Measurements from ENCODE around the gene KPNA2. TPM values are rescaled to one million over a fixed set of nuclear protein-coding genes. Genes with fewer than 3 reads are reported as not detected.

The KPNA2 gene
- total and polyA plus RNA-seq, 2 of the 13 experiments (the other 11 are each of a cell fraction or from before 2014, with no cell fraction given) = 111 to 305 TPM

- TF ChIP-seq PRDM4 (CRISPR knock-in tag; IDR thresholded peaks at IDR 0.05; ENCODE audit: borderline replicate concordance) (no peak), NFRKB (IDR thresholded peaks at IDR 0.05) (no peak), TEAD3 (CRISPR knock-in tag; optimal IDR thresholded peaks at IDR 0.05; ENCODE audit: borderline replicate concordance) (peak; percentile 92), BORCS8-MEF2B (CRISPR knock-in tag; IDR thresholded peaks at IDR 0.05) (peak; percentile 93), NKX3-1 (CRISPR knock-in tag; IDR thresholded peaks at IDR 0.05) (peak; percentile 98), DMAP1 (CRISPR knock-in tag; IDR thresholded peaks at IDR 0.05) (peak; percentile 91), TRAFD1 (CRISPR knock-in tag; IDR thresholded peaks at IDR 0.05; ENCODE audit: borderline replicate concordance) (peak; percentile 77; the same call in 1 of the 2 replicates), ZNF674 (CRISPR knock-in tag; IDR thresholded peaks at IDR 0.05; ENCODE audit: low read depth) (0 out of 2 replicates have a peak, but pooled peaks have one; percentile 6), AHDC1 (CRISPR knock-in tag; IDR thresholded peaks at IDR 0.05; ENCODE audit: borderline replicate concordance) (peak; percentile 6; the same call in 1 of the 2 replicates), MAX (IDR thresholded peaks at IDR 0.05) (peak; percentile 90), U2AF1 (optimal IDR thresholded peaks at IDR 0.05; ENCODE audit: low read depth, low read length) (no peak), ZNF251 (CRISPR knock-in tag; IDR thresholded peaks at IDR 0.05) (no peak), ZNF704 (CRISPR knock-in tag; IDR thresholded peaks at IDR 0.05; ENCODE audit: borderline replicate concordance) (peak; percentile 93; the same call in 1 of the 2 replicates), MTA3 (CRISPR knock-in tag; IDR thresholded peaks at IDR 0.05) (no peak), FOXP4 (CRISPR knock-in tag; IDR thresholded peaks at IDR 0.05) (peak; percentile 85)
Observed at GRCh38 chr17:68019675-68020408, 15.7 kb upstream of the KPNA2 start (continued).

Data from HepG2 (cell line).